HEK293 (cell line): ENCODE data around the gene PROCA1.

Experiments used
- CTCF ChIA-PET: fragments of 350-600 bp; formaldehyde crosslinking; extraction: SDS; loops from one replicate; lab custom pipeline; 2021; ENCODE audit warnings: antibody characterized with exemption; lab: Yijun Ruan, JAX
- POLR2A ChIA-PET: fragments of 300-600 bp; formaldehyde crosslinking; extraction: SDS; loops from one replicate; lab custom pipeline; 2020; ENCODE audit warnings: antibody characterized with exemption, inconsistent platforms; lab: Yijun Ruan, JAX
- H3K27ac ChIP-seq: fragments of 200-500 bp; sonication (Bioruptor generic); 2 replicates; pipeline ENCODE4 v1.5.1; 2014; ENCODE audit warnings: low read depth, low read length, control low read depth, inconsistent platforms; ENCODE audit errors: extremely low read depth
- H3K36me3 ChIP-seq, 2 experiments: fragments of 200-500 bp in 1 of 2; sonication (Bioruptor generic) in 1 of 2; 1 replicate in 1 of 2; 2 replicates in 1 of 2; pipeline ENCODE4 v1.5.1; 2014 to 2017; ENCODE audit warnings: inconsistent platforms in 2 of 2, low read length in 2 of 2; ENCODE audit not compliant: control insufficient read depth in 2 of 2, insufficient read depth in 1 of 2
- H3K4me1 ChIP-seq: fragments of 200-500 bp; sonication (Bioruptor generic); 2 replicates; pipeline ENCODE4 v1.5.1; 2014; ENCODE audit warnings: mild to moderate bottlenecking, low read length, inconsistent platforms; ENCODE audit not compliant: control insufficient read depth, insufficient read depth
- H3K4me3 ChIP-seq: 2 replicates; pipeline ENCODE4 v1.5.1; 2011; ENCODE audit warnings: low read depth, mild to moderate bottlenecking, control low read depth, low read length, moderate library complexity
- H3K9me3 ChIP-seq: fragments of 200-500 bp; sonication (Bioruptor generic); 2 replicates; pipeline ENCODE4 v1.5.1; 2014; ENCODE audit warnings: low read depth, low read length, inconsistent platforms; ENCODE audit not compliant: control insufficient read depth, insufficient read depth
- ATF2 ChIP-seq: fragments of 450-650 bp; formaldehyde crosslinking; IDR thresholded peaks from 2 replicates; pipeline ENCODE4 v1.5.1; 2016; ENCODE audit warnings: missing biosample characterization, missing genetic modification characterization, low read depth
- GLI2 ChIP-seq: fragments of 450-650 bp; formaldehyde crosslinking; IDR thresholded peaks from 2 replicates; pipeline ENCODE4; 2017; ENCODE audit warnings: missing biosample characterization, missing genetic modification characterization, low read depth, borderline replicate concordance
- IKZF3 ChIP-seq: fragments of 450-650 bp; IDR thresholded peaks from 2 replicates; pipeline ENCODE4 v1.5.0; 2018; ENCODE audit warnings: missing biosample characterization, mild to moderate bottlenecking, missing genetic modification characterization, moderate library complexity
- SCRT1 ChIP-seq: fragments of 450-650 bp; formaldehyde crosslinking; IDR thresholded peaks from 2 replicates; pipeline ENCODE4 v1.5.1; 2016; ENCODE audit warnings: missing biosample characterization, missing genetic modification characterization, borderline replicate concordance
- TCF7L2 ChIP-seq: IDR thresholded peaks from 2 replicates; pipeline ENCODE4 v1.6.1; 2011; ENCODE audit warnings: low read depth, mild to moderate bottlenecking, inconsistent platforms, low read length, moderate library complexity, borderline replicate concordance
- YY2 ChIP-seq: fragments of 450-650 bp; formaldehyde crosslinking; IDR thresholded peaks from 2 replicates; pipeline ENCODE4 v1.5.1; 2016; ENCODE audit warnings: missing biosample characterization, missing genetic modification characterization
- ZBTB11 ChIP-seq: fragments of 450-650 bp; formaldehyde crosslinking; conservative IDR thresholded peaks from 2 replicates; pipeline ENCODE4 v1.5.1; 2016; ENCODE audit warnings: low read depth, missing biosample characterization, missing genetic modification characterization
- ZBTB26 ChIP-seq: fragments of 450-650 bp; formaldehyde crosslinking; optimal IDR thresholded peaks from 2 replicates; pipeline ENCODE3; 2016; ENCODE audit warnings: missing biosample characterization, mild to moderate bottlenecking, missing genetic modification characterization
- ZNF184 ChIP-seq: fragments of 450-650 bp; IDR thresholded peaks from 2 replicates; pipeline ENCODE4 v1.5.1; 2018; ENCODE audit warnings: missing biosample characterization, mild to moderate bottlenecking, missing genetic modification characterization
- ZNF214 ChIP-seq: fragments of 450-650 bp; formaldehyde crosslinking; IDR thresholded peaks from 2 replicates; pipeline ENCODE4 v1.5.1; 2017; ENCODE audit warnings: missing biosample characterization, mild to moderate bottlenecking, missing genetic modification characterization, borderline replicate concordance
- ZNF26 ChIP-seq: fragments of 450-650 bp; formaldehyde crosslinking; IDR thresholded peaks from 2 replicates; pipeline ENCODE4 v1.5.1; 2016; ENCODE audit warnings: missing biosample characterization, missing genetic modification characterization
- ZNF362 ChIP-seq: fragments of 450-650 bp; formaldehyde crosslinking; IDR thresholded peaks from 2 replicates; pipeline ENCODE4 v1.5.1; 2016; ENCODE audit warnings: missing biosample characterization, missing genetic modification characterization
- ZNF48 ChIP-seq: fragments of 450-650 bp; formaldehyde crosslinking; IDR thresholded peaks from 2 replicates; pipeline ENCODE4 v1.5.1; 2016; ENCODE audit warnings: missing biosample characterization, missing genetic modification characterization
- ZNF624 ChIP-seq: fragments of 450-650 bp; formaldehyde crosslinking; IDR thresholded peaks from 2 replicates; pipeline ENCODE4 v1.5.1; 2017; ENCODE audit warnings: missing biosample characterization, missing genetic modification characterization
- ZNF654 ChIP-seq: fragments of 450-650 bp; formaldehyde crosslinking; IDR thresholded peaks from 2 replicates; pipeline ENCODE4 v1.5.1; 2016; ENCODE audit warnings: low read depth, missing biosample characterization, missing genetic modification characterization
- ZNF701 ChIP-seq: fragments of 450-650 bp; formaldehyde crosslinking; IDR thresholded peaks from 2 replicates; pipeline ENCODE4 v1.5.1; 2016; ENCODE audit warnings: missing biosample characterization, missing genetic modification characterization
- TF ChIP-seq, protein P1 (sequence below): fragments of 450-650 bp; formaldehyde crosslinking; IDR thresholded peaks from 2 replicates; pipeline ENCODE4 v1.5.1; 2016; ENCODE audit warnings: missing biosample characterization, missing genetic modification characterization, borderline replicate concordance
- TF ChIP-seq, protein P2 (sequence below): fragments of 450-650 bp; formaldehyde crosslinking; IDR thresholded peaks from 2 replicates; pipeline ENCODE4; 2016; ENCODE audit warnings: missing biosample characterization, missing genetic modification characterization
- TF ChIP-seq, protein P3 (sequence below): fragments of 450-650 bp; formaldehyde crosslinking; IDR thresholded peaks from 2 replicates; pipeline ENCODE4 v1.5.1; 2017; ENCODE audit warnings: missing biosample characterization, missing genetic modification characterization
- TF ChIP-seq, protein P4 (sequence below): fragments of 450-650 bp; formaldehyde crosslinking; IDR thresholded peaks from 2 replicates; pipeline ENCODE4 v1.5.1; 2016; ENCODE audit warnings: missing biosample characterization, missing genetic modification characterization

PROCA1 gene

GRCh38 chr17:28758411-28759121 is 46.9 kb upstream of the PROCA1 start:
- H3K4me3 ChIP-seq: no peak overlapping the region
- ChIA-PET POLR2A (interaction anchor here (2.0 kb wide), 1 partner anchor 31 kb away, joined by 9 read pairs; the partner anchor contains the start of gene TLCD1), CTCF (interaction anchor here (0.5 kb wide), 1 partner anchor 142 kb away, joined by 3 read pairs; no protein-coding TSS in a partner anchor)
- H3K4me1 ChIP-seq: peaks cover 3% of the 10 kb centered on the region; the same call in 1 of the 2 replicates
- H3K36me3 ChIP-seq: peaks cover 8 to 58% of the 10 kb centered on the region in 2 experiments
- H3K27ac ChIP-seq: no peak overlapping the region
- no peaks in the 10 kb centered on the region for H3K9me3 ChIP-seq
- TF ChIP-seq YY2 (tag by site-specific recombination) (no peak), GLI2 (tag by site-specific recombination) (no peak), ATF2 (no peak), ZNF26 (tag by site-specific recombination) (no peak), ZNF48 (tag by site-specific recombination) (no peak), ZNF624 (tag by site-specific recombination) (no peak), ZNF362 (tag by site-specific recombination) (no peak), ZNF654 (no peak), ZNF214 (tag by site-specific recombination) (no peak), SCRT1 (tag by site-specific recombination) (no peak), IKZF3 (no peak), TCF7L2 (no peak), ZNF184 (no peak), ZBTB26 (tag by site-specific recombination) (no peak), ZBTB11 (tag by site-specific recombination) (no peak), ZNF701 (tag by site-specific recombination) (no peak)
- TF ChIP-seq, protein P1, sequence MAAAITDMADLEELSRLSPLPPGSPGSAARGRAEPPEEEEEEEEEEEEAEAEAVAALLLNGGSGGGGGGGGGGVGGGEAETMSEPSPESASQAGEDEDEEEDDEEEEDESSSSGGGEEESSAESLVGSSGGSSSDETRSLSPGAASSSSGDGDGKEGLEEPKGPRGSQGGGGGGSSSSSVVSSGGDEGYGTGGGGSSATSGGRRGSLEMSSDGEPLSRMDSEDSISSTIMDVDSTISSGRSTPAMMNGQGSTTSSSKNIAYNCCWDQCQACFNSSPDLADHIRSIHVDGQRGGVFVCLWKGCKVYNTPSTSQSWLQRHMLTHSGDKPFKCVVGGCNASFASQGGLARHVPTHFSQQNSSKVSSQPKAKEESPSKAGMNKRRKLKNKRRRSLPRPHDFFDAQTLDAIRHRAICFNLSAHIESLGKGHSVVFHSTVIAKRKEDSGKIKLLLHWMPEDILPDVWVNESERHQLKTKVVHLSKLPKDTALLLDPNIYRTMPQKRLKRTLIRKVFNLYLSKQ (tag by site-specific recombination): no peak
- TF ChIP-seq, protein P2, sequence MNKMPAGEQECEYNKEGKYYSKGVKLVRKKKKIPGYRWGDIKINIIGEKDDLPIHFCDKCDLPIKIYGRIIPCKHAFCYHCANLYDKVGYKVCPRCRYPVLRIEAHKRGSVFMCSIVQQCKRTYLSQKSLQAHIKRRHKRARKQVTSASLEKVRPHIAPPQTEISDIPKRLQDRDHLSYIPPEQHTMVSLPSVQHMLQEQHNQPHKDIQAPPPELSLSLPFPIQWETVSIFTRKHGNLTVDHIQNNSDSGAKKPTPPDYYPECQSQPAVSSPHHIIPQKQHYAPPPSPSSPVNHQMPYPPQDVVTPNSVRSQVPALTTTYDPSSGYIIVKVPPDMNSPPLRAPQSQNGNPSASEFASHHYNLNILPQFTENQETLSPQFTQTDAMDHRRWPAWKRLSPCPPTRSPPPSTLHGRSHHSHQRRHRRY: no peak
- TF ChIP-seq, protein P3, sequence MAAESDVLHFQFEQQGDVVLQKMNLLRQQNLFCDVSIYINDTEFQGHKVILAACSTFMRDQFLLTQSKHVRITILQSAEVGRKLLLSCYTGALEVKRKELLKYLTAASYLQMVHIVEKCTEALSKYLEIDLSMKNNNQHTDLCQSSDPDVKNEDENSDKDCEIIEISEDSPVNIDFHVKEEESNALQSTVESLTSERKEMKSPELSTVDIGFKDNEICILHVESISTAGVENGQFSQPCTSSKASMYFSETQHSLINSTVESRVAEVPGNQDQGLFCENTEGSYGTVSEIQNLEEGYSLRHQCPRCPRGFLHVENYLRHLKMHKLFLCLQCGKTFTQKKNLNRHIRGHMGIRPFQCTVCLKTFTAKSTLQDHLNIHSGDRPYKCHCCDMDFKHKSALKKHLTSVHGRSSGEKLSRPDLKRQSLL (tag by site-specific recombination): no peak
- TF ChIP-seq, protein P4, sequence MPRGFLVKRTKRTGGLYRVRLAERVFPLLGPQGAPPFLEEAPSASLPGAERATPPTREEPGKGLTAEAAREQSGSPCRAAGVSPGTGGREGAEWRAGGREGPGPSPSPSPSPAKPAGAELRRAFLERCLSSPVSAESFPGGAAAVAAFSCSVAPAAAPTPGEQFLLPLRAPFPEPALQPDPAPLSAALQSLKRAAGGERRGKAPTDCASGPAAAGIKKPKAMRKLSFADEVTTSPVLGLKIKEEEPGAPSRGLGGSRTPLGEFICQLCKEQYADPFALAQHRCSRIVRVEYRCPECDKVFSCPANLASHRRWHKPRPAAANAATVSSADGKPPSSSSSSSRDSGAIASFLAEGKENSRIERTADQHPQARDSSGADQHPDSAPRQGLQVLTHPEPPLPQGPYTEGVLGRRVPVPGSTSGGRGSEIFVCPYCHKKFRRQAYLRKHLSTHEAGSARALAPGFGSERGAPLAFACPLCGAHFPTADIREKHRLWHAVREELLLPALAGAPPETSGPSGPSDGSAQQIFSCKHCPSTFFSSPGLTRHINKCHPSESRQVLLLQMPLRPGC (tag by site-specific recombination): no peak
- TF ChIP-seq, all 188 proteins: peak for 0
